Measurements from ENCODE around the gene HHIPL1. TPM values are rescaled to one million over a fixed set of nuclear protein-coding genes. Genes with fewer than 3 reads are reported as not detected.

The HHIPL1 gene
- total RNA-seq, 4 donors from 2014 or later, result 2.6 to 3.9 (median 3.1) TPM

DNA sequence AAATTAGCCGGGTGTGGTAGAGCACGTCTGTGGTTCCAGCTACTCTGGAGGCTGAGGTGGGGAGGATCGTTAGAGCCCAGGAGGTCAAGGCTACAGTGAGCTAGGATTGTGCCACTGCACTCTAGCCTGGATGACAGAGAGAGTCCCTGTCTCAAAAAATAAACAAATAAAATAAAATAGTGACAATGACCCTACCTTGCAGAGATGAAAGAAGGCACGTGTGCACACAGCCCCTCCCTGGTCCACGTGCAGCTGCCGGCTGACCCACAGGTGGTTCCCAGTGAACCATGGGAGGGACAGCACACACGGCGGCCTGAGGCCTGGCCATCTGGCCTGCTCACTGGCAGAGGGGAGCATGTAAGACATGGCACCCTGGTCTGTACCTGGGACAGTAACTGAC, 4.7 kb downstream of the HHIPL1 start:
- WGBS, 2 donors, result 81 to 85% methylated on average over 7 to 8 of the region's 8 CpGs
- no peak for DNase-seq (ENCODE audit: low spot score in 2 of 2)
- H3K4me1 ChIP-seq, result peaks cover 0 to 17% (median 4%) of the 10 kb centered on the region in 4 donors
- H3K9me3 ChIP-seq, result no peaks in the 10 kb centered on the region
- H3K27ac ChIP-seq, result no peak overlapping the region
- TF ChIP-seq POLR2A (IDR thresholded peaks at IDR 0.05) (no peak), EP300 (IDR thresholded peaks at IDR 0.05) (no peak)
- TF ChIP-seq, protein P1, sequence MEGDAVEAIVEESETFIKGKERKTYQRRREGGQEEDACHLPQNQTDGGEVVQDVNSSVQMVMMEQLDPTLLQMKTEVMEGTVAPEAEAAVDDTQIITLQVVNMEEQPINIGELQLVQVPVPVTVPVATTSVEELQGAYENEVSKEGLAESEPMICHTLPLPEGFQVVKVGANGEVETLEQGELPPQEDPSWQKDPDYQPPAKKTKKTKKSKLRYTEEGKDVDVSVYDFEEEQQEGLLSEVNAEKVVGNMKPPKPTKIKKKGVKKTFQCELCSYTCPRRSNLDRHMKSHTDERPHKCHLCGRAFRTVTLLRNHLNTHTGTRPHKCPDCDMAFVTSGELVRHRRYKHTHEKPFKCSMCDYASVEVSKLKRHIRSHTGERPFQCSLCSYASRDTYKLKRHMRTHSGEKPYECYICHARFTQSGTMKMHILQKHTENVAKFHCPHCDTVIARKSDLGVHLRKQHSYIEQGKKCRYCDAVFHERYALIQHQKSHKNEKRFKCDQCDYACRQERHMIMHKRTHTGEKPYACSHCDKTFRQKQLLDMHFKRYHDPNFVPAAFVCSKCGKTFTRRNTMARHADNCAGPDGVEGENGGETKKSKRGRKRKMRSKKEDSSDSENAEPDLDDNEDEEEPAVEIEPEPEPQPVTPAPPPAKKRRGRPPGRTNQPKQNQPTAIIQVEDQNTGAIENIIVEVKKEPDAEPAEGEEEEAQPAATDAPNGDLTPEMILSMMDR (IDR thresholded peaks at IDR 0.05), result no peak
- H3K4me3 ChIP-seq, result no peak overlapping the region
- no peaks in the 10 kb centered on the region for H3K36me3 ChIP-seq
- H3K27me3 ChIP-seq, result peaks cover 0 to 17% of the 10 kb centered on the region in 2 donors

DNA sequence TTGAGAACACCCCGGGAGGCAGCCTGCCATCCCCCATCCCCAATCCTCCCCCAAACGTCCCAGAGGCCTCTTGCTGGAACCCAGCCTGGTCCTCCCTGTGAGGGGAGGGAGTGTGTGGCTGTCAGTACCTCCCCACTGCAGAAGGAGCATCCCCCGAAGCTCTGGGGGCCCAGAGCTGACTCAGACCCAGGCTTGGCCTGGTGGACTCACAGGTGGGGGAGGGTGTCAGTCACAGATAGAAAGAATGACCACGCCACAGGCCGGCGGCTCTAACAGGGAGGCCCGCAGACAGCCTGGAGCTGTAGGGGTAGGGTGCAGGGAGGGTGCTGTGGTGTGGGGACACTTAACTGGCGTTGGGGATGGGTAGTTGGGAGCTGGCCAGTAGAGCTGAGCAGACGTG, 5.3 kb downstream of the HHIPL1 start:
- WGBS, 2 donors, result 81 to 87% methylated on average over 7 to 9 of the region's 9 CpGs
- H3K4me3 ChIP-seq, result no peak overlapping the region
- H3K9me3 ChIP-seq, result no peaks in the 10 kb centered on the region
- H3K27ac ChIP-seq, result no peak overlapping the region
- H3K27me3 ChIP-seq, result peaks cover 0 to 14% of the 10 kb centered on the region in 2 donors
- TF ChIP-seq, protein P1 (IDR thresholded peaks at IDR 0.05), result no peak
- no peak for TF ChIP-seq EP300 (IDR thresholded peaks at IDR 0.05)
- TF ChIP-seq POLR2A (IDR thresholded peaks at IDR 0.05), result no peak
- DNase-seq (ENCODE audit: low spot score in 2 of 2), result no peak
- peaks cover 0 to 12% (median 2%) of the 10 kb centered on the region in 4 donors for H3K4me1 ChIP-seq
- no peaks in the 10 kb centered on the region for H3K36me3 ChIP-seq

DNA sequence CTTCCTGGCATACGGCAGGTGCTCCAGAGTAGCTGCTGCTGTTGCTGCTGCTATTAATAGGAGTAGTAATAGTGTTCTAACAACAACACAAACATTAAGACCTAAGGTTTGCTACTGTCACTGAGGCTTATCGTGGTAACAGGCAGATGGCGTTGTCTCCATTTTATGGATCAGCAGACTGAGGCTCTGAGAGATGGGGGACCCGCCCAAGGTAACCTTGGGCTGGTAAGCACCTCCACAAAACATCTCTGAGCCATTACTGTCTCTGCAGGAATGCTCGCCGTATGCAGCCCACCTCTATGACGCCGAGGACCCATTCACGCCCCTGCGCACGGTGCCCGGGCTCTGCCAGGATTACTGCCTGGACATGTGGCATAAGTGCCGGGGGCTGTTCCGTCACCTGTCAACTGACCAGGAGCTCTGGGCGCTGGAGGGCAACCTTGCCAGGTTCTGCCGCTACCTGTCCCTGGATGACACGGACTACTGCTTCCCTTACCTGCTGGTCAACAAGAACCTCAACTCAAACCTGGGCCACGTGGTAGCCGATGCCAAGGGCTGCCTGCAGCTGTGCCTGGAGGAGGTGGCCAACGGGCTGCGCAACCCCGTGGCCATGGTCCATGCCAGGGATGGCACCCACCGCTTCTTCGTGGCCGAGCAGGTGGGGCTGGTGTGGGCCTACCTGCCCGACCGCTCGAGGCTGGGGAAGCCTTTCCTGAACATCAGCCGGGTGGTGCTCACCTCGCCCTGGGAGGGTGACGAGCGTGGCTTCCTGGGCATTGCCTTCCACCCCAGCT, 7.2 kb downstream of the HHIPL1 start:
- peaks cover 0 to 4% (median 0%) of the 10 kb centered on the region in 4 donors for H3K4me1 ChIP-seq
- WGBS, 2 donors, result 88 to 90% methylated on average over 17 to 27 of the region's 32 CpGs
- peaks cover 0 to 10% of the 10 kb centered on the region in 2 donors for H3K27me3 ChIP-seq
- no peak for DNase-seq (ENCODE audit: low spot score in 2 of 2)
- no peak for TF ChIP-seq EP300 (IDR thresholded peaks at IDR 0.05)
- no peak for TF ChIP-seq POLR2A (IDR thresholded peaks at IDR 0.05)
- TF ChIP-seq, protein P1 (IDR thresholded peaks at IDR 0.05), result no peak
- no peak overlapping the region for H3K4me3 ChIP-seq
- H3K27ac ChIP-seq, result no peak overlapping the region
- H3K36me3 ChIP-seq, result no peaks in the 10 kb centered on the region
- H3K9me3 ChIP-seq, result no peaks in the 10 kb centered on the region

GRCh38 chr14:99654235-99654985, 9.5 kb downstream of the HHIPL1 start:
- DNase-seq (ENCODE audit: low spot score in 2 of 2), result peak in 1 of 2 donors; percentile 31
- Histone ChIP-seq H3K27me3 (peaks cover 0 to 16% of the 10 kb centered on the region in 2 donors), H3K9me3 (no peaks in the 10 kb centered on the region), H3K4me1 (peaks cover 0 to 5% (median 0%) of the 10 kb centered on the region in 4 donors), H3K36me3 (no peaks in the 10 kb centered on the region), H3K27ac (no peak overlapping the region), H3K4me3 (no peak overlapping the region)
- no peak for TF ChIP-seq EP300 (IDR thresholded peaks at IDR 0.05)
- 19 to 33% methylated on average over 7 of the region's 7 CpGs for WGBS, 2 donors

- Histone ChIP-seq H3K4me1 (peaks cover 0 to 15% (median 0%) of the 10 kb centered on the region in 4 donors), H3K36me3 (no peaks in the 10 kb centered on the region), H3K4me3 (no peak overlapping the region), H3K9me3 (no peaks in the 10 kb centered on the region), H3K27ac (no peak overlapping the region), H3K27me3 (peaks cover 0 to 27% of the 10 kb centered on the region in 2 donors)
- TF ChIP-seq, protein P1 (IDR thresholded peaks at IDR 0.05), result no peak
- TF ChIP-seq EP300 (IDR thresholded peaks at IDR 0.05) (no peak), POLR2A (IDR thresholded peaks at IDR 0.05) (no peak)
- no peak for DNase-seq (ENCODE audit: low spot score in 2 of 2)
- 96 to 97% methylated on average over 4 of the region's 4 CpGs for WGBS, 2 donors
Measured at GRCh38 chr14:99655521-99655920, 10.6 kb downstream of the HHIPL1 start.

Measured in tibial nerve (tissue), 4 donors.